ENCODE measurements around the gene CRTC1. TPM values are rescaled to one million over a fixed set of nuclear protein-coding genes. Genes with fewer than 3 reads are reported as not detected.

The CRTC1 gene
- total and polyA plus RNA-seq, 2 of the 13 experiments (the other 11 are each of a cell fraction or from before 2014, with no cell fraction given): 2.0 to 2.7 TPM

- TF ChIP-seq SNAPC5 (CRISPR knock-in tag; IDR thresholded peaks at IDR 0.05; ENCODE audit: borderline replicate concordance) (no peak), XRCC5 (optimal IDR thresholded peaks at IDR 0.05; ENCODE audit: low read length) (no peak), ZNF383 (CRISPR knock-in tag; IDR thresholded peaks at IDR 0.05; ENCODE audit: borderline replicate concordance) (no peak), ZNF317 (CRISPR knock-in tag; IDR thresholded peaks at IDR 0.05) (no peak), NFE2 (CRISPR knock-in tag; IDR thresholded peaks at IDR 0.05) (no peak), ZNF605 (CRISPR knock-in tag; IDR thresholded peaks at IDR 0.05) (no peak), PAF1 (CRISPR knock-in tag; IDR thresholded peaks at IDR 0.05) (no peak), ZNF672 (CRISPR knock-in tag; IDR thresholded peaks at IDR 0.05) (no peak), ZBTB25 (CRISPR knock-in tag; IDR thresholded peaks at IDR 0.05) (no peak), PAXIP1 (CRISPR knock-in tag; conservative IDR thresholded peaks at IDR 0.05) (peak; percentile 80), HNF1B (CRISPR knock-in tag; IDR thresholded peaks at IDR 0.05) (peak; percentile 98), ZNF34 (CRISPR knock-in tag; IDR thresholded peaks at IDR 0.05; ENCODE audit: borderline replicate concordance) (no peak), DPF2 (CRISPR knock-in tag; IDR thresholded peaks at IDR 0.05; ENCODE audit: borderline replicate concordance, low read depth) (no peak), TFAP4 (IDR thresholded peaks at IDR 0.05; ENCODE audit: borderline replicate concordance, low read depth) (peak; percentile 94), KLF13 (CRISPR knock-in tag; IDR thresholded peaks at IDR 0.05) (no peak), ZNF614 (CRISPR knock-in tag; IDR thresholded peaks at IDR 0.05; ENCODE audit: borderline replicate concordance) (peak; percentile 56; the same call in 1 of the 2 replicates), SALL1 (CRISPR knock-in tag; IDR thresholded peaks at IDR 0.05) (peak; percentile 59), ZNF263 (CRISPR knock-in tag; IDR thresholded peaks at IDR 0.05) (peak; percentile 100), GPBP1L1 (CRISPR knock-in tag; IDR thresholded peaks at IDR 0.05) (no peak), E2F5 (CRISPR knock-in tag; conservative IDR thresholded peaks at IDR 0.05) (no peak), ZNF879 (CRISPR knock-in tag; IDR thresholded peaks at IDR 0.05) (no peak), NCOA5 (CRISPR knock-in tag; IDR thresholded peaks at IDR 0.05) (no peak)
Measured at GRCh38 chr19:18737954-18738351, 54.5 kb downstream of the CRTC1 start (continued).

All from HepG2 (cell line).